BJ (cell line): Measurements from ENCODE around the gene ACTG2. TPM values are rescaled to one million over a fixed set of nuclear protein-coding genes. Genes with fewer than 3 reads are reported as not detected.

Experiments
- CTCF ChIA-PET: fragments of 350-600 bp; formaldehyde crosslinking; extraction: SDS; loops from one replicate; lab custom pipeline; 2021; ENCODE audit warnings: antibody characterized with exemption, inconsistent platforms; lab: Yijun Ruan, JAX
- POLR2A ChIA-PET: fragments of 300-600 bp; sonication (Branson Sonifier 250); formaldehyde crosslinking; extraction: SDS; loops from one replicate; lab custom pipeline; 2021; ENCODE audit warnings: antibody characterized with exemption; lab: Charles Lee
- DNase-seq: peaks from one replicate; pipeline ENCODE4 v3.0.0-alpha.2; 2011; ENCODE audit warnings: low read depth
- H3K27me3 ChIP-seq: 2 replicates; pipeline ENCODE4 v1.6.0; 2011; ENCODE audit warnings: low read length; ENCODE audit not compliant: control insufficient read depth, insufficient read depth
- H3K36me3 ChIP-seq: 2 replicates; pipeline ENCODE4 v1.5.1; 2011; ENCODE audit warnings: low read length; ENCODE audit not compliant: control insufficient read depth, insufficient read depth
- H3K4me3 ChIP-seq: 2 replicates; pipeline ENCODE4 v1.5.1; 2011; ENCODE audit warnings: low read depth, mild to moderate bottlenecking, control low read depth, low read length
- CTCF ChIP-seq: IDR thresholded peaks from 2 replicates; pipeline ENCODE4 v1.5.1; 2011; ENCODE audit warnings: low read depth, mild to moderate bottlenecking, control low read depth, inconsistent platforms, low read length, moderate library complexity; ENCODE audit not compliant: insufficient read depth
- polyA plus RNA-seq: library from polyadenylated mRNA; depleted of rRNA; stranded (reverse); fragments of >200 nt; gene quantifications from 2 replicates; pipeline ENCODE4 v1.2.3, GENCODE V29; 2011

The ACTG2 gene
- polyA plus RNA-seq, 1 experiment: 81.3 TPM

- TF ChIP-seq CTCF: no peak
- no peak for DNase-seq
- ChIA-PET POLR2A (no interaction called here), CTCF (no interaction called here)
- Histone ChIP-seq H3K27me3 (no peaks in the 10 kb centered on the region), H3K36me3 (peaks cover 5% of the 10 kb centered on the region), H3K4me3 (no peak overlapping the region)
Observed at GRCh38 chr2:73931531-73932500, 39.0 kb downstream of the ACTG2 start.

- ChIA-PET POLR2A (interaction anchor here (0.6 to 0.7 kb wide), 2 partner anchors 234 to 594 kb away, joined by 4 to 9 read pairs; no protein-coding TSS in a partner anchor), CTCF (no interaction called here)
Observed at GRCh38 chr2:73933194-73933593, 40.4 kb downstream of the ACTG2 start.

GRCh38 chr2:73935641-73936040 lies 42.8 kb downstream of the ACTG2 start:
- TF ChIP-seq CTCF: no peak
- CTCF ChIA-PET: interaction anchor here (1.2 to 1.3 kb wide), 2 partner anchors 11 to 52 kb away, joined by 3 to 4 read pairs; no protein-coding TSS in a partner anchor
- Histone ChIP-seq H3K36me3 (peaks cover 5% of the 10 kb centered on the region), H3K27me3 (no peaks in the 10 kb centered on the region), H3K4me3 (no peak overlapping the region)
- POLR2A ChIA-PET: no interaction called here
- DNase-seq: no peak

More at GRCh38 chr2:73933194-73933593, 40.4 kb downstream of the ACTG2 start:
- no peak for TF ChIP-seq CTCF
- H3K4me3 ChIP-seq: no peak overlapping the region
- H3K36me3 ChIP-seq: peaks cover 5% of the 10 kb centered on the region
- DNase-seq: no peak
- H3K27me3 ChIP-seq: no peaks in the 10 kb centered on the region

GRCh38 chr2:73937103-73937885 lies 44.5 kb downstream of the ACTG2 start:
- ChIA-PET CTCF (interaction anchor here (1.6 to 2.1 kb wide), 2 partner anchors 113 to 210 kb away, joined by 3 to 6 read pairs; partner anchors contain the start of gene BOLA3), POLR2A (no interaction called here)
- no peak for DNase-seq
- TF ChIP-seq CTCF: no peak
- Histone ChIP-seq H3K36me3 (peaks cover 5% of the 10 kb centered on the region), H3K4me3 (no peak overlapping the region), H3K27me3 (no peaks in the 10 kb centered on the region)
